Aorta (tissue), 5 donors: ENCODE data around the gene TGIF1. TPM values are rescaled to one million over a fixed set of nuclear protein-coding genes. Genes with fewer than 3 reads are reported as not detected.
A peak's percentile ranks its signal among the peaks of the same experiment; 100 is the strongest.

Experiments used
- ATAC-seq: fragments of 200-7000 bp; cut with Tn5 transposase; one replicate; pipeline ENCODE4 v1.9.1; 2022; ENCODE audit warnings: moderate library complexity; ENCODE audit not compliant: low FRiP score
- DNase-seq, 2 donors: peaks; one replicate each; pipeline ENCODE4 v3.0.0-alpha.2; 2020
- H3K27ac ChIP-seq, 2 donors: one replicate each; pipeline ENCODE4 v1.5.1; 2013; ENCODE audit warnings: low read length in 2 of 2, mild to moderate bottlenecking in 2 of 2, moderate library complexity in 2 of 2, control low read depth in 1 of 2, inconsistent platforms in 1 of 2, low read depth in 1 of 2
- H3K27me3 ChIP-seq, 2 donors: one replicate each; pipeline ENCODE4 v1.6.1; 2013; ENCODE audit warnings: control low read depth in 1 of 2, low read length in 1 of 2, mild to moderate bottlenecking in 1 of 2, moderate library complexity in 1 of 2; ENCODE audit not compliant: insufficient read depth in 2 of 2, control insufficient read depth in 1 of 2
- H3K36me3 ChIP-seq, 2 donors: one replicate each; pipeline ENCODE4 v1.6.1; 2013; ENCODE audit warnings: control low read depth in 1 of 2, low read length in 1 of 2, mild to moderate bottlenecking in 1 of 2; ENCODE audit not compliant: insufficient read depth in 2 of 2, control insufficient read depth in 1 of 2
- H3K4me1 ChIP-seq, 2 donors: one replicate each; pipeline ENCODE4 v1.6.1; 2013; ENCODE audit warnings: low read length in 2 of 2, control low read depth in 1 of 2, mild to moderate bottlenecking in 1 of 2, moderate library complexity in 1 of 2; ENCODE audit not compliant: insufficient read depth in 2 of 2, control insufficient read depth in 1 of 2
- H3K4me3 ChIP-seq, 2 donors: one replicate each; pipeline ENCODE4 v1.5.1; 2013; ENCODE audit warnings: low read length in 2 of 2, control low read depth in 1 of 2, mild to moderate bottlenecking in 1 of 2
- H3K9me3 ChIP-seq: one replicate; pipeline ENCODE4 v1.6.1; 2013; ENCODE audit warnings: mild to moderate bottlenecking, low read length; ENCODE audit not compliant: control insufficient read depth
- WGBS, 2 donors: extraction: QIAGEN DNeasy Blood & Tissue Kit; methylation state at CpG; one replicate each; pipeline ENCODE4 v1.1.7; 2013; 5-methylcytosine and 5-hydroxymethylcytosine counted together
- intact Hi-C, 2 donors: fragments of 100-400 bp; cut with DNase I; formaldehyde crosslinking; loops; one replicate each; pipeline versions ENCODE4 v1.14.2 to v1.15.0; 2022
- polyA plus RNA-seq, 2 donors: library from polyadenylated mRNA; stranded (reverse); fragments of 200-250 nt; gene quantifications; one replicate each; pipeline ENCODE4 v1.2.3, GENCODE V29; 2013
- total RNA-seq, 2 donors: library from RNA; stranded (reverse); fragmentation: NEBNext Ultra II Directional; extraction: Animal tissue kit (Norgen Biotek cat#: 25700); gene quantifications; one replicate each; pipeline ENCODE4 v1.2.1, GENCODE V29; 2021
- donor health status: healthy with polysubstance abuse.
- donor health status: Bipolar disorder and iron deficiency.
- donor health status: DM: no; HTN: no; CAD: no.
- donor health status: DM: no; HTN: no; CAD: no.
- donor health status: DM: yes; HTN: yes; CAD: no.

Gene TGIF1
- total and polyA plus RNA-seq, 4 donors = 34.7 to 48.2 (median 41.5) TPM

GRCh38 chr18:3451183-3451988 lies 1.4 kb downstream of the TGIF1 start:
- H3K9me3 ChIP-seq = no peaks in the 10 kb centered on the region
- 0% methylated on average over 50 of the region's 50 CpGs for WGBS, 2 donors
- peak overlapping the region; percentile 97 to 98 for H3K27ac ChIP-seq
- peaks cover 0 to 3% of the 10 kb centered on the region in 2 donors for H3K36me3 ChIP-seq
- no peaks in the 10 kb centered on the region for H3K27me3 ChIP-seq
- H3K4me1 ChIP-seq = peaks cover 0 to 6% of the 10 kb centered on the region in 2 donors
- peak; percentile 98 for DNase-seq
- intact Hi-C loops = loop anchor here (5.0 kb wide), 5 partner anchors 141 to 216 kb away; partner anchors contain the start of gene MYL12B (in 1 of the 2)
- peak overlapping the region; percentile 81 to 85 for H3K4me3 ChIP-seq
- peak; percentile 76 for ATAC-seq

GRCh38 chr18:3451989-3452749 lies 2.2 kb downstream of the TGIF1 start:
- Histone ChIP-seq H3K27me3 (no peaks in the 10 kb centered on the region), H3K27ac (peak overlapping the region; percentile 97 to 98), H3K36me3 (peaks cover 0 to 4% of the 10 kb centered on the region in 2 donors), H3K4me3 (peak overlapping the region; percentile 52 to 85), H3K9me3 (no peaks in the 10 kb centered on the region), H3K4me1 (peaks cover 0 to 5% of the 10 kb centered on the region in 2 donors)
- 1 to 2% methylated on average over 31 to 53 of the region's 53 CpGs for WGBS, 2 donors
- intact Hi-C loops = loop anchor here (5.0 kb wide), 5 partner anchors 140 to 215 kb away; partner anchors contain the start of gene MYL12B (in 1 of the 2)
- DNase-seq (peak; percentile 67 to 81), ATAC-seq (no peak)

GRCh38 chr18:3452750-3453539 lies 3.0 kb downstream of the TGIF1 start:
- DNase-seq (no peak), ATAC-seq (no peak)
- H3K27me3 ChIP-seq = no peaks in the 10 kb centered on the region
- 60 to 63% methylated on average over 17 of the region's 17 CpGs for WGBS, 2 donors
- peaks cover 0 to 5% of the 10 kb centered on the region in 2 donors for H3K4me1 ChIP-seq
- peak overlapping the region; percentile 52 to 85 for H3K4me3 ChIP-seq
- intact Hi-C loops = loop anchor here (5.0 kb wide), 5 partner anchors 139 to 214 kb away; partner anchors contain the start of gene MYL12B (in 1 of the 2)
- peak overlapping the region; percentile 97 to 98 for H3K27ac ChIP-seq
- H3K9me3 ChIP-seq = no peaks in the 10 kb centered on the region
- peaks cover 0 to 9% of the 10 kb centered on the region in 2 donors for H3K36me3 ChIP-seq

- Histone ChIP-seq H3K27ac (peak overlapping the region; percentile 97 to 98), H3K36me3 (peaks cover 0 to 9% of the 10 kb centered on the region in 2 donors), H3K4me1 (peaks cover 0 to 5% of the 10 kb centered on the region in 2 donors), H3K27me3 (no peaks in the 10 kb centered on the region), H3K4me3 (peak overlapping the region in 1 of 2 donors; percentile 60), H3K9me3 (no peaks in the 10 kb centered on the region)
- DNase-seq = peak; percentile 84 to 86
- 5 to 6% methylated on average over 21 of the region's 21 CpGs for WGBS, 2 donors
- intact Hi-C loops = loop anchor here (5.0 kb wide), 5 partner anchors 139 to 214 kb away; partner anchors contain the start of gene MYL12B (in 1 of the 2)
- ATAC-seq = peak; percentile 19
These were observed 3.8 kb downstream of the TGIF1 start for GRCh38 chr18:3453540-3454364.

GRCh38 chr18:3454365-3455089 lies 4.6 kb downstream of the TGIF1 start:
- 0% methylated on average over 4 of the region's 4 CpGs for WGBS, 2 donors
- no peak for ATAC-seq
- no peaks in the 10 kb centered on the region for H3K9me3 ChIP-seq
- peaks cover 0 to 5% of the 10 kb centered on the region in 2 donors for H3K4me1 ChIP-seq
- intact Hi-C loops = loop anchor here (5.0 kb wide), 5 partner anchors 138 to 213 kb away; partner anchors contain the start of gene MYL12B (in 1 of the 2)
- no peaks in the 10 kb centered on the region for H3K27me3 ChIP-seq
- H3K27ac ChIP-seq = peak overlapping the region in 1 of 2 donors; percentile 47
- no peak for DNase-seq
- H3K4me3 ChIP-seq = peak overlapping the region in 1 of 2 donors; percentile 60
- H3K36me3 ChIP-seq = peaks cover 0 to 11% of the 10 kb centered on the region in 2 donors

GRCh38 chr18:3455090-3455635 lies 5.2 kb downstream of the TGIF1 start:
- H3K9me3 ChIP-seq = no peaks in the 10 kb centered on the region
- H3K4me1 ChIP-seq = peaks cover 0 to 5% of the 10 kb centered on the region in 2 donors
- WGBS, 2 donors = 9 to 12% methylated on average over 3 of the region's 3 CpGs
- DNase-seq (no peak), ATAC-seq (no peak)
- H3K27me3 ChIP-seq = no peaks in the 10 kb centered on the region
- intact Hi-C loops = no loop called here
- H3K4me3 ChIP-seq = no peak overlapping the region
- H3K36me3 ChIP-seq = peaks cover 0 to 11% of the 10 kb centered on the region in 2 donors
- H3K27ac ChIP-seq = no peak overlapping the region
